Sigmoid colon (tissue), 4 donors: Measurements from ENCODE around the gene EME1.

Experiments used
- POLR2A ChIP-seq, 2 donors: fragments of 450-650 bp; IDR thresholded peaks; one replicate each; pipeline ENCODE4 v1.6.1; 2016; ENCODE audit warnings: antibody characterized with exemption in 2 of 2, mild to moderate bottlenecking in 2 of 2, moderate library complexity in 2 of 2
- POLR2AphosphoS5 ChIP-seq, 4 donors: sonication (generic); formaldehyde crosslinking; IDR thresholded peaks; one replicate each; pipeline ENCODE4 v1.6.1; 2017; ENCODE audit warnings: antibody characterized with exemption in 4 of 4
- TF ChIP-seq, protein P1 (sequence below), 4 experiments: fragments of 450-650 bp in 3 of 4; fragments of 200-600 bp in 1 of 4; IDR thresholded peaks; one replicate each; pipeline ENCODE4 v1.5.1; 2016 to 2019; ENCODE audit warnings: antibody characterized with exemption in 4 of 4, mild to moderate bottlenecking in 3 of 4, moderate library complexity in 2 of 4

DNA sequence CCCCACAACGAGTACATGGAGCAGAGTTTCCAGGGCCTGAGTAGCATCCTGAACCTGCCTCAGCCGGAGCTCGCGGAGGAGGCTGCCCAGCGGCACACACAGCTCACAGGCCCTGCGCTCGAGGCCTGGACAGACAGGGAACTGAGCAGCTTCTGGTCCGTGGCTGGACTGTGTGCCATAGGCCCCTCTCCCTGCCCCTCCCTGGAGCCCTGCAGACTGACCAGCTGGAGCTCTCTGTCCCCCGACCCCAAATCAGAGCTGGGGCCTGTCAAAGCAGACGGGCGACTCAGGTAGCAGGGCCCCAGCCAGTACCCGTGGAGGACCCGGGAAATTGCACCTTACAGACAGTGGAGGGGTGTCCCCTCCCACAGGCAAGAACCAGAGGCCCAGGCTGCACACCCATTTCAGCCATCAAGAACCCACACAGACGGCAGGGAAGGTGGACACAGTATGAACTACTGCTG is 13.0 kb upstream of the EME1 start:
- TF ChIP-seq, protein P1, sequence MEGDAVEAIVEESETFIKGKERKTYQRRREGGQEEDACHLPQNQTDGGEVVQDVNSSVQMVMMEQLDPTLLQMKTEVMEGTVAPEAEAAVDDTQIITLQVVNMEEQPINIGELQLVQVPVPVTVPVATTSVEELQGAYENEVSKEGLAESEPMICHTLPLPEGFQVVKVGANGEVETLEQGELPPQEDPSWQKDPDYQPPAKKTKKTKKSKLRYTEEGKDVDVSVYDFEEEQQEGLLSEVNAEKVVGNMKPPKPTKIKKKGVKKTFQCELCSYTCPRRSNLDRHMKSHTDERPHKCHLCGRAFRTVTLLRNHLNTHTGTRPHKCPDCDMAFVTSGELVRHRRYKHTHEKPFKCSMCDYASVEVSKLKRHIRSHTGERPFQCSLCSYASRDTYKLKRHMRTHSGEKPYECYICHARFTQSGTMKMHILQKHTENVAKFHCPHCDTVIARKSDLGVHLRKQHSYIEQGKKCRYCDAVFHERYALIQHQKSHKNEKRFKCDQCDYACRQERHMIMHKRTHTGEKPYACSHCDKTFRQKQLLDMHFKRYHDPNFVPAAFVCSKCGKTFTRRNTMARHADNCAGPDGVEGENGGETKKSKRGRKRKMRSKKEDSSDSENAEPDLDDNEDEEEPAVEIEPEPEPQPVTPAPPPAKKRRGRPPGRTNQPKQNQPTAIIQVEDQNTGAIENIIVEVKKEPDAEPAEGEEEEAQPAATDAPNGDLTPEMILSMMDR (IDR thresholded peaks at IDR 0.05): no peak
- TF ChIP-seq POLR2A (IDR thresholded peaks at IDR 0.05) (no peak), POLR2AphosphoS5 (IDR thresholded peaks at IDR 0.05) (no peak)
